SKM-1 treated with dmso at 0.1 percent for 144 hours (cell line): ENCODE results near the gene MIA3.

Source experiments
- DNase-seq: peaks from one replicate; lab custom pipeline; 2025; ENCODE audit not compliant: unreplicated experiment; lab: John Stamatoyannopoulos, UW

Gene MIA3

GRCh38 chr1:222620566-222620965 lies 2.7 kb downstream of the MIA3 start:
- no peak for DNase-seq

GRCh38 chr1:222622765-222623164 lies 4.9 kb downstream of the MIA3 start:
- DNase-seq: no peak

- no peak for DNase-seq
Observed at GRCh38 chr1:222623458-222623857, 5.6 kb downstream of the MIA3 start.

- DNase-seq: no peak
Observed at GRCh38 chr1:222624214-222624613, 6.3 kb downstream of the MIA3 start.

GRCh38 chr1:222627232-222627631 lies 9.3 kb downstream of the MIA3 start:
- no peak for DNase-seq

GRCh38 chr1:222629921-222630535 lies 12.1 kb downstream of the MIA3 start:
- DNase-seq: no peak

GRCh38 chr1:222631611-222632208 lies 13.8 kb downstream of the MIA3 start:
- no peak for DNase-seq

- no peak for DNase-seq
Observed at GRCh38 chr1:222632749-222633148, 14.9 kb downstream of the MIA3 start.

- DNase-seq: peak; percentile 86
Observed at GRCh38 chr1:222634180-222635013, 16.5 kb downstream of the MIA3 start.

GRCh38 chr1:222641269-222641948 lies 23.5 kb downstream of the MIA3 start:
- no peak for DNase-seq

GRCh38 chr1:222642468-222642867 lies 24.6 kb downstream of the MIA3 start:
- DNase-seq: no peak

- DNase-seq: peak; percentile 77
Observed at GRCh38 chr1:222643606-222643937, 25.7 kb downstream of the MIA3 start.

- peak; percentile 100 for DNase-seq
Observed at GRCh38 chr1:222643938-222644635, 26.2 kb downstream of the MIA3 start.

- no peak for DNase-seq
Observed at GRCh38 chr1:222644636-222644980, 26.7 kb downstream of the MIA3 start.

GRCh38 chr1:222652676-222653075 lies 34.8 kb downstream of the MIA3 start:
- DNase-seq: no peak

GRCh38 chr1:222653178-222653827 lies 35.4 kb downstream of the MIA3 start:
- DNase-seq: no peak

GRCh38 chr1:222654849-222655248 lies 37.0 kb downstream of the MIA3 start:
- DNase-seq: peak; percentile 97

GRCh38 chr1:222656391-222657155 lies 38.7 kb downstream of the MIA3 start:
- no peak for DNase-seq

GRCh38 chr1:222657899-222658298 lies 40.0 kb downstream of the MIA3 start:
- DNase-seq: no peak

- DNase-seq: no peak
Observed at GRCh38 chr1:222663431-222663934, 45.6 kb downstream of the MIA3 start.
